Ectodermal cell (in vitro differentiated cells): ENCODE measurements around the gene LAMC3.

Source experiments
- H3K27ac ChIP-seq: 2 replicates; pipeline ENCODE4 v1.7.0; 2013; ENCODE audit warnings: mild to moderate bottlenecking, low read depth, low read length; ENCODE audit not compliant: insufficient read depth, poor library complexity, severe bottlenecking
- H3K27me3 ChIP-seq: 2 replicates; pipeline ENCODE4 v1.7.0; 2013; ENCODE audit warnings: mild to moderate bottlenecking, low read length; ENCODE audit not compliant: insufficient read depth, control insufficient read depth, poor library complexity, severe bottlenecking
- H3K36me3 ChIP-seq: one replicate; pipeline ENCODE4 v1.7.0; 2013; ENCODE audit warnings: low read length; ENCODE audit not compliant: control insufficient read depth, insufficient read depth
- H3K4me1 ChIP-seq: one replicate; pipeline ENCODE4 v1.7.0; 2013; ENCODE audit warnings: low read length; ENCODE audit not compliant: control insufficient read depth, insufficient read depth
- H3K4me3 ChIP-seq: 2 replicates; pipeline ENCODE4 v1.7.0; 2013; ENCODE audit warnings: low read depth, low read length, control low read depth; ENCODE audit not compliant: insufficient read depth
- H3K9me3 ChIP-seq: 2 replicates; pipeline ENCODE4 v1.7.0; 2013; ENCODE audit warnings: mild to moderate bottlenecking, low read length, moderate library complexity; ENCODE audit not compliant: control insufficient read depth
- WGBS, 2 experiments: methylation state at CpG; one replicate each; pipeline ENCODE4 v1.1.7; 2013; ENCODE audit warnings: missing lambda C conversion rate in 2 of 2; 5-methylcytosine and 5-hydroxymethylcytosine counted together

LAMC3 gene

GRCh38 chr9:131036071-131036470, 27.1 kb downstream of the LAMC3 start:
- Histone ChIP-seq H3K27ac (no peak overlapping the region), H3K4me3 (no peak overlapping the region), H3K9me3 (no peaks in the 10 kb centered on the region), H3K27me3 (no peaks in the 10 kb centered on the region), H3K4me1 (peaks cover 14% of the 10 kb centered on the region), H3K36me3 (no peaks in the 10 kb centered on the region)
- 90 to 91% methylated on average over 24 of the region's 24 CpGs for whole genome bisulfite sequencing, 2 experiments

- WGBS, 2 experiments, result 92 to 93% methylated on average over 17 of the region's 17 CpGs
- H3K27me3 ChIP-seq, result no peaks in the 10 kb centered on the region
- H3K36me3 ChIP-seq, result no peaks in the 10 kb centered on the region
- H3K9me3 ChIP-seq, result no peaks in the 10 kb centered on the region
- no peak overlapping the region for H3K27ac ChIP-seq
- no peak overlapping the region for H3K4me3 ChIP-seq
- H3K4me1 ChIP-seq, result peaks cover 11% of the 10 kb centered on the region
These were observed 27.8 kb downstream of the LAMC3 start for GRCh38 chr9:131036529-131037334.

- no peak overlapping the region for H3K27ac ChIP-seq
- peaks cover 11% of the 10 kb centered on the region for H3K4me1 ChIP-seq
- no peaks in the 10 kb centered on the region for H3K27me3 ChIP-seq
- WGBS, 2 experiments, result 82 to 83% methylated on average over 26 of the region's 26 CpGs
- H3K9me3 ChIP-seq, result no peaks in the 10 kb centered on the region
- no peak overlapping the region for H3K4me3 ChIP-seq
- H3K36me3 ChIP-seq, result no peaks in the 10 kb centered on the region
These were observed 28.6 kb downstream of the LAMC3 start for GRCh38 chr9:131037335-131038255.

- no peaks in the 10 kb centered on the region for H3K27me3 ChIP-seq
- WGBS, 2 experiments, result 93 to 94% methylated on average over 19 of the region's 19 CpGs
These were observed 29.5 kb downstream of the LAMC3 start for GRCh38 chr9:131038256-131039128.

GRCh38 chr9:131039129-131039954, 30.4 kb downstream of the LAMC3 start:
- WGBS, 2 experiments, result 90 to 94% methylated on average over 18 of the region's 18 CpGs
- no peaks in the 10 kb centered on the region for H3K27me3 ChIP-seq
- H3K27ac ChIP-seq, result no peak overlapping the region
- no peaks in the 10 kb centered on the region for H3K36me3 ChIP-seq
- no peak overlapping the region for H3K4me3 ChIP-seq
- no peaks in the 10 kb centered on the region for H3K9me3 ChIP-seq
- H3K4me1 ChIP-seq, result peaks cover 11% of the 10 kb centered on the region

More at GRCh38 chr9:131038256-131039128, 29.5 kb downstream of the LAMC3 start:
- Histone ChIP-seq H3K9me3 (no peaks in the 10 kb centered on the region), H3K4me3 (no peak overlapping the region), H3K36me3 (no peaks in the 10 kb centered on the region), H3K4me1 (peaks cover 11% of the 10 kb centered on the region), H3K27ac (no peak overlapping the region)

- no peak overlapping the region for H3K4me3 ChIP-seq
- H3K27me3 ChIP-seq, result no peaks in the 10 kb centered on the region
- H3K9me3 ChIP-seq, result no peaks in the 10 kb centered on the region
- peaks cover 7% of the 10 kb centered on the region for H3K4me1 ChIP-seq
- no peaks in the 10 kb centered on the region for H3K36me3 ChIP-seq
- H3K27ac ChIP-seq, result no peak overlapping the region
These were observed 33.7 kb downstream of the LAMC3 start for GRCh38 chr9:131042666-131043065.

GRCh38 chr9:131043087-131043486, 34.1 kb downstream of the LAMC3 start:
- WGBS, 2 experiments, result 89 to 92% methylated on average over 2 of the region's 2 CpGs
- H3K27ac ChIP-seq, result no peak overlapping the region
- H3K9me3 ChIP-seq, result no peaks in the 10 kb centered on the region

GRCh38 chr9:131043646-131044045, 34.7 kb downstream of the LAMC3 start:
- H3K27me3 ChIP-seq, result no peaks in the 10 kb centered on the region
- H3K27ac ChIP-seq, result no peak overlapping the region
- H3K4me3 ChIP-seq, result no peak overlapping the region
- H3K9me3 ChIP-seq, result no peaks in the 10 kb centered on the region
- peaks cover 6% of the 10 kb centered on the region for H3K4me1 ChIP-seq
- no peaks in the 10 kb centered on the region for H3K36me3 ChIP-seq
- WGBS, 2 experiments, result 72 to 73% methylated on average over 5 of the region's 6 CpGs

More at GRCh38 chr9:131043087-131043486, 34.1 kb downstream of the LAMC3 start:
- Histone ChIP-seq H3K36me3 (no peaks in the 10 kb centered on the region), H3K4me1 (peaks cover 6% of the 10 kb centered on the region), H3K4me3 (no peak overlapping the region), H3K27me3 (no peaks in the 10 kb centered on the region)
